ENCODE results near the gene ETFB. TPM values are rescaled to one million over a fixed set of nuclear protein-coding genes. Genes with fewer than 3 reads are reported as not detected.

Gene ETFB
- total RNA-seq, 1 donor from 2014 or later = 55.1 TPM

DNA sequence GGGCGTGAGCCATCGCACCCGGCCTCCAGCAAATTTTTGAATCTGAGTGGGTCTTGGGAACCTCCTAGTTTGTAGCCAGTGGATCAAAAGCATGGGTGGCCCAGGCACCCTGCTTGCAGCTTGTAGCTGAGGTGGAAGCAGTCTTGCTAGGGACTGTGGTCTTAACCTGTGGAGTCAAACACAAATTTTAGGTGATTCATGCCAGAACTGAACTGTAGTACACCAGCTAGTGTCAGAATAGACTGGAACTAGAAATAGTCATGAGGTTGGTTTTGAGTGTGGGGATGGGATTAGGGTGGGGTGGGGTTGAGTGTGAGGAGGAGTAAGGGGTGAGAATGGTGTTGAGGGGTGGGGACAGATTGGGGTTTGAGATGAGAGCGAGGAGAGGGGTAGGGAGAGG lies 15.8 kb upstream of the ETFB start:
- peaks cover 3% of the 10 kb centered on the region for H3K36me3 Mint-ChIP-seq (ENCODE audit: low read depth, unreplicated experiment)
- H3K9me3 Mint-ChIP-seq (ENCODE audit: unreplicated experiment) = peaks cover 4% of the 10 kb centered on the region
- DNase-seq (ENCODE audit: low spot score) = no peak
- no peak overlapping the region for H3K27ac Mint-ChIP-seq (ENCODE audit: unreplicated experiment)
- no peaks in the 10 kb centered on the region for H3K4me1 Mint-ChIP-seq (ENCODE audit: unreplicated experiment)
- no peak overlapping the region for H3K4me3 Mint-ChIP-seq (ENCODE audit: unreplicated experiment)
- TF ChIP-seq, protein P1, sequence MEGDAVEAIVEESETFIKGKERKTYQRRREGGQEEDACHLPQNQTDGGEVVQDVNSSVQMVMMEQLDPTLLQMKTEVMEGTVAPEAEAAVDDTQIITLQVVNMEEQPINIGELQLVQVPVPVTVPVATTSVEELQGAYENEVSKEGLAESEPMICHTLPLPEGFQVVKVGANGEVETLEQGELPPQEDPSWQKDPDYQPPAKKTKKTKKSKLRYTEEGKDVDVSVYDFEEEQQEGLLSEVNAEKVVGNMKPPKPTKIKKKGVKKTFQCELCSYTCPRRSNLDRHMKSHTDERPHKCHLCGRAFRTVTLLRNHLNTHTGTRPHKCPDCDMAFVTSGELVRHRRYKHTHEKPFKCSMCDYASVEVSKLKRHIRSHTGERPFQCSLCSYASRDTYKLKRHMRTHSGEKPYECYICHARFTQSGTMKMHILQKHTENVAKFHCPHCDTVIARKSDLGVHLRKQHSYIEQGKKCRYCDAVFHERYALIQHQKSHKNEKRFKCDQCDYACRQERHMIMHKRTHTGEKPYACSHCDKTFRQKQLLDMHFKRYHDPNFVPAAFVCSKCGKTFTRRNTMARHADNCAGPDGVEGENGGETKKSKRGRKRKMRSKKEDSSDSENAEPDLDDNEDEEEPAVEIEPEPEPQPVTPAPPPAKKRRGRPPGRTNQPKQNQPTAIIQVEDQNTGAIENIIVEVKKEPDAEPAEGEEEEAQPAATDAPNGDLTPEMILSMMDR (IDR thresholded peaks at IDR 0.05; ENCODE audit: unreplicated experiment) = no peak
- no peaks in the 10 kb centered on the region for H3K27me3 Mint-ChIP-seq (ENCODE audit: unreplicated experiment)

DNA sequence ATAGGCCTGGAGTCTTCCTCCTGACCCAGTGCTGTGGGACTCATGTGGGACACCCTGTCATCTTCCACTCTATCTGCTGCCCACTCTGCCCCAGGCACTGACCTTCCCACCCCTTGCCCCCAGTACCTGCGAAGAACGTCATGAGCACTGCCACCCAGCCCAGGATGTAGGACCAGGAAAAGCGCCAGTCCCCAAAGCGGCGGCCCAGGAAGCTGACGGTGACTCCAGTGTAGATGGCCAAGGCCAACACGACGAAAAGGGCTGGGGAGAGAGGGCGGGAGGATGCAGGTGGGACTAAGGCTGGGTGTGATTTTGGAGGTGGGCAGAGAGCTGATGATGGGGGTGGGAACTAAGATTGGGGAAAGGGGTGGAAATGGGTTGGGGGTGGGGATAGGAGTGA lies 14.2 kb upstream of the ETFB start:
- Mint-ChIP-seq H3K4me3 (ENCODE audit: unreplicated experiment) (no peak overlapping the region), H3K9me3 (ENCODE audit: unreplicated experiment) (peaks cover 4% of the 10 kb centered on the region), H3K27me3 (ENCODE audit: unreplicated experiment) (no peaks in the 10 kb centered on the region), H3K27ac (ENCODE audit: unreplicated experiment) (no peak overlapping the region), H3K36me3 (ENCODE audit: low read depth, unreplicated experiment) (peaks cover 3% of the 10 kb centered on the region), H3K4me1 (ENCODE audit: unreplicated experiment) (no peaks in the 10 kb centered on the region)
- DNase-seq (ENCODE audit: low spot score) = no peak
- TF ChIP-seq, protein P1 (IDR thresholded peaks at IDR 0.05; ENCODE audit: unreplicated experiment) = no peak

DNA sequence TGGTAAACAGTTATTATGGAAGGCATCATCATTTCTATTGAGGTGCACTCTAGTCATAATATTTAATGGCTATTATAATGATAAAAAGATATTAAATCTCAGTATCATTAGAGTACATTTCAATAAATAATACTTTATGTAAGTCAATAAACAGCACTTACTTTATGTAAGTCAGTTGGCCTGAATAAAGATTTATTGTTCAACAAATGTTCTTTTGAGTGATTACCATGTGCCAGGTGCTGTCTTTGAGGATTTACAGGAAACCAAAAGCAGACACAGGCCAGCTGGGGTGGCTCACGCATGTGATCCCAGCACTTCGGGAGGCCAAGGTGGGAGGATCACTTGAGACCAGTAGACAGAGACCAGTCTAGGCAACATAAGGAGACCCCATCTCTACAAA lies 11.2 kb upstream of the ETFB start:
- Mint-ChIP-seq H3K27ac (ENCODE audit: unreplicated experiment) (no peak overlapping the region), H3K9me3 (ENCODE audit: unreplicated experiment) (peaks cover under 1% of the 10 kb centered on the region), H3K36me3 (ENCODE audit: low read depth, unreplicated experiment) (no peaks in the 10 kb centered on the region), H3K27me3 (ENCODE audit: unreplicated experiment) (peaks cover 3% of the 10 kb centered on the region), H3K4me1 (ENCODE audit: unreplicated experiment) (peaks cover 5% of the 10 kb centered on the region), H3K4me3 (ENCODE audit: unreplicated experiment) (no peak overlapping the region)
- TF ChIP-seq, protein P1 (IDR thresholded peaks at IDR 0.05; ENCODE audit: unreplicated experiment) = no peak
- DNase-seq (ENCODE audit: low spot score) = no peak

DNA sequence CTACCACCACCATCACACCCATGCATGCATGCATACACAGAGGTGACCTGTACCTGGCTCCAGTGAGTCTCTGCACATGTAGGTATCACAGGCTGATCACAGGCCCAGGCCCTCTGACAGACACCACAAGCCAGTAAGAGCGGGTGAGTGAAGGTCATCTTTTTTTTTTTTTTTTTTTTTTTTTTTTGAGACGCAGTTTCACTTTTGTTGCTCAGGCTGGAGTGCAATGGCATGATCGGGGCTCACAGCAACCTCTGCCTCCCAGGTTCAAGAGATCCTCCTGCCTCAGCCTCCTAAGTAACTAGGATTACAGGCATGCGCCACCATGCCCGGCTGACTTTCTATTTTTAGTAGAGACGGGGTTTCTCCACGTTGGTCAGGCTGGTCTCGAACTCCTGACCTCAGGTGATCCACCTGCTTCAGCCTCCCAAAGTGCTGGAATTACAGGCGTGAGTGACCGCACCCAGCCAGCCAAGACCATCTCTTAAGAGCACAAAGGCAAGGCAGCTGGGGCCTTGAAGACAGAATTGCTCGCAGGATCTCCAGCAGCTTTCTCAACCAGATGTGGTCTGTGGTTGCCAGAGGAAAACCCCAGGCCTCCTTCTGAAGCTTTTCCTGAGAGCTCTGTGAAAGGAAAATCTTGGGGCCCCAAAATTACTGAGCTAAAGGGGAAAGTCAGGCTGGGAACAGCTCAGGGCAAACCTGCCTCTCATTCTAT lies 9.5 kb upstream of the ETFB start:
- Mint-ChIP-seq H3K27ac (ENCODE audit: unreplicated experiment) (no peak overlapping the region), H3K4me1 (ENCODE audit: unreplicated experiment) (peaks cover 5% of the 10 kb centered on the region), H3K36me3 (ENCODE audit: low read depth, unreplicated experiment) (peaks cover under 1% of the 10 kb centered on the region), H3K4me3 (ENCODE audit: unreplicated experiment) (no peak overlapping the region), H3K27me3 (ENCODE audit: unreplicated experiment) (peaks cover 7% of the 10 kb centered on the region), H3K9me3 (ENCODE audit: unreplicated experiment) (no peaks in the 10 kb centered on the region)
- TF ChIP-seq, protein P1 (IDR thresholded peaks at IDR 0.05; ENCODE audit: unreplicated experiment) = no peak
- no peak for DNase-seq (ENCODE audit: low spot score)

DNA sequence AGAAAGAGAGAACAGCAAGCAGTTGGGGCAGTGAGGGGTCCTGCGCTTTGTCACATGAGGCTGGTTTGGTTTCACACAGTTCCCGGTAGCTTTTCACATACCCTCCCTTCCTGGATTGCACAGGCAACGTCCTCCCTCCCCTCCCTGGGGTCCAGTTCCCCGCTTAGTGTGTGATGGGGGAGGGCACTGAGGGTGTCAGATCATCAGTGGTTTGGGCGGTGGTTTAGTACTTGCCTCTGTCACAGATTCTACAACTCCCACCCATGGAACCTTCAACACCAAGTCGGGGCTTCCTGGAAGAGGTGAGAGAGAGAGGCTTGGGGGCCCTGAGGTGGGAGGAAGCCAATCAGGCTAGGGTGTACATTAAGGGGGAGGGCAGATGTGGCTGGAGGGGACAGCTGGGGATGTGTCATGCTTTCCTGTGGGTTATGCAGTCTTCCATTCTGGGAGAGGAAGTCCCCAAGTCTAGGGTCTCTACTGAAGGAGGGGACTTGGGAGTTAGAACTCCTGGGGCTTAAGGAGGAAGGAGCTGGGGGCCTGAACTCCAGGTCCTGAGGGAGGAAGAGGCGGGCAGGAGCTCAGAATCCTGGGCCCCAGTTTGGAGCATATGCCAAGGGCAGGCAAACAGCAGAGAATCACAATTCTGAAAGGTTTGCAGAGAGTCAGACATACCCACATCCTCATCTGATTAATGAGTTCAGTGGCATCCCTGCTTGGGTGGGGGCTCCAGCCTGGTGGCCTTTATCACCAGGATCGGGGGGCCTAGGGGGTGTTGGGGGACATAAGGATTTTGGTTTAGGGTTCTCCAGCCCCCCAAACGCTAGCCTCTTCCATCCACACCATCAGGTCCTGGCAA lies 6.7 kb upstream of the ETFB start, which contains the start of gene NKG7:
Gene NKG7, minus strand, starts transcription at position 6 of the 856 bp plus-strand sequence. CDS start 119 bp downstream, outside the sequence.
- H3K27me3 Mint-ChIP-seq (ENCODE audit: unreplicated experiment) = peaks cover 7% of the 10 kb centered on the region
- no peak within 1 kb of the TSS for H3K27ac Mint-ChIP-seq (ENCODE audit: unreplicated experiment)
- peaks cover 9% of the 10 kb centered on the region for H3K4me1 Mint-ChIP-seq (ENCODE audit: unreplicated experiment)
- TF ChIP-seq, protein P1 (IDR thresholded peaks at IDR 0.05; ENCODE audit: unreplicated experiment) = no peak
- no peak within 1 kb of the TSS for H3K4me3 Mint-ChIP-seq (ENCODE audit: unreplicated experiment)
- H3K9me3 Mint-ChIP-seq (ENCODE audit: unreplicated experiment) = no peaks in the 10 kb centered on the region
- DNase-seq (ENCODE audit: low spot score) = no peak
- H3K36me3 Mint-ChIP-seq (ENCODE audit: low read depth, unreplicated experiment) = peaks cover 6% of the 10 kb centered on the region

All from endothelial cell (in vitro differentiated cells).